Activated T-cell treated with anti-CD3 and anti-CD28 coated beads, Interleukin-2, amount 50 U/mL, for 1 hour (primary cell): ENCODE measurements around the gene DDB1.

ENCODE experiments used
- DNase-seq: peaks from one replicate; pipeline ENCODE4 v3.0.0-alpha.2; 2020

Gene DDB1

GRCh38 chr11:61294717-61295595, 37.9 kb downstream of the DDB1 start, which contains the start of gene VWCE:
Gene VWCE, minus strand, starts transcription at chr11:61295316. Its CDS starts 279 bp downstream, at chr11:61295037.
- peak; percentile 68 for DNase-seq

- peak; percentile 32 for DNase-seq
These were observed 38.8 kb downstream of the DDB1 start for GRCh38 chr11:61293867-61294716.

GRCh38 chr11:61292356-61292755, 40.5 kb downstream of the DDB1 start:
- DNase-seq = no peak

GRCh38 chr11:61290905-61291690, 41.8 kb downstream of the DDB1 start:
- DNase-seq = no peak

GRCh38 chr11:61287338-61287977, 45.4 kb downstream of the DDB1 start:
- DNase-seq = no peak

GRCh38 chr11:61283613-61284012, 49.3 kb downstream of the DDB1 start:
- DNase-seq = no peak

GRCh38 chr11:61281581-61282250, 51.2 kb downstream of the DDB1 start:
- DNase-seq = peak; percentile 26

- DNase-seq = no peak
These were observed 51.9 kb downstream of the DDB1 start for GRCh38 chr11:61280883-61281580.

- no peak for DNase-seq
These were observed 52.8 kb downstream of the DDB1 start for GRCh38 chr11:61279934-61280659.

- DNase-seq = no peak
These were observed 54.9 kb downstream of the DDB1 start for GRCh38 chr11:61278001-61278470.

GRCh38 chr11:61277186-61278000, 55.5 kb downstream of the DDB1 start:
- DNase-seq = no peak

GRCh38 chr11:61275191-61275590, 57.7 kb downstream of the DDB1 start:
- no peak for DNase-seq

GRCh38 chr11:61274084-61274483, 58.8 kb downstream of the DDB1 start:
- DNase-seq = no peak

GRCh38 chr11:61273178-61274078, 59.5 kb downstream of the DDB1 start:
- no peak for DNase-seq

GRCh38 chr11:61272731-61273130, 60.2 kb downstream of the DDB1 start:
- DNase-seq = no peak

- DNase-seq = no peak
These were observed 62.4 kb downstream of the DDB1 start for GRCh38 chr11:61270354-61271076.

- DNase-seq = no peak
These were observed 64.2 kb downstream of the DDB1 start for GRCh38 chr11:61268588-61269250.
